H9 (cell line): Measurements from ENCODE around the gene RAB35. TPM values are rescaled to one million over a fixed set of nuclear protein-coding genes. Genes with fewer than 3 reads are reported as not detected.
A peak's percentile ranks its signal among the peaks of the same experiment; 100 is the strongest.

ENCODE experiments used
- DNase-seq: peaks from one replicate; pipeline ENCODE4 v3.0.0-alpha.2; 2017
- H2AFZ ChIP-seq: one replicate; pipeline ENCODE4 v1.6.1; 2013; ENCODE audit warnings: mild to moderate bottlenecking, low read length, control low read depth, moderate library complexity
- H2AK5ac ChIP-seq: 2 replicates; pipeline ENCODE4 v1.6.1; 2013; ENCODE audit warnings: low read length, control low read depth, mixed read lengths; ENCODE audit not compliant: insufficient read length
- H2BK120ac ChIP-seq: one replicate; pipeline ENCODE4 v1.6.1; 2013; ENCODE audit warnings: low read depth, mild to moderate bottlenecking, low read length, control low read depth, inconsistent platforms; ENCODE audit not compliant: poor library complexity, severe bottlenecking
- H2BK12ac ChIP-seq: 2 replicates; pipeline ENCODE4 v1.6.1; 2013; ENCODE audit warnings: low read length, control low read depth, mixed read lengths, low read depth; ENCODE audit not compliant: insufficient read length
- H2BK15ac ChIP-seq: 2 replicates; pipeline ENCODE4 v1.6.1; 2013; ENCODE audit warnings: low read depth, low read length, control low read depth
- H2BK20ac ChIP-seq: one replicate; pipeline ENCODE4 v1.6.1; 2013; ENCODE audit warnings: low read depth, mild to moderate bottlenecking, low read length, control low read depth, inconsistent platforms; ENCODE audit not compliant: poor library complexity, severe bottlenecking
- H2BK5ac ChIP-seq: 2 replicates; pipeline ENCODE4 v1.6.1; 2013; ENCODE audit warnings: low read length, control low read depth, mixed read lengths; ENCODE audit not compliant: insufficient read length
- H3K14ac ChIP-seq: 2 replicates; pipeline ENCODE4 v1.6.1; 2013; ENCODE audit warnings: low read length, control low read depth; ENCODE audit not compliant: insufficient read depth
- H3K18ac ChIP-seq: 2 replicates; pipeline ENCODE4 v1.6.1; 2013; ENCODE audit warnings: low read depth, mild to moderate bottlenecking, mixed read lengths, low read length, control low read depth; ENCODE audit not compliant: insufficient read length
- H3K23ac ChIP-seq: 2 replicates; pipeline ENCODE4 v1.6.1; 2013; ENCODE audit warnings: low read length, control low read depth, mixed read lengths, low read depth; ENCODE audit not compliant: insufficient read length
- H3K23me2 ChIP-seq: 2 replicates; pipeline ENCODE4 v1.6.1; 2013; ENCODE audit warnings: low read depth, mild to moderate bottlenecking, mixed read lengths, low read length, control low read depth; ENCODE audit not compliant: insufficient read length, poor library complexity, severe bottlenecking
- H3K27ac ChIP-seq: 2 replicates; pipeline ENCODE4 v1.5.1; 2013; ENCODE audit warnings: low read length, control low read depth, mixed read lengths, low read depth; ENCODE audit not compliant: insufficient read length
- H3K27me3 ChIP-seq: 2 replicates; pipeline ENCODE4 v1.6.1; 2013; ENCODE audit warnings: low read length, control low read depth, inconsistent platforms; ENCODE audit not compliant: insufficient read depth
- H3K4ac ChIP-seq: 2 replicates; pipeline ENCODE4 v1.6.1; 2013; ENCODE audit warnings: low read depth, mild to moderate bottlenecking, control low read depth, inconsistent platforms, low read length, moderate library complexity
- H3K4me1 ChIP-seq: 2 replicates; pipeline ENCODE4 v1.6.1; 2013; ENCODE audit warnings: low read length, control low read depth, inconsistent platforms; ENCODE audit not compliant: insufficient read depth
- H3K4me2 ChIP-seq: 2 replicates; pipeline ENCODE4 v1.6.1; 2013; ENCODE audit warnings: low read length, control low read depth, mixed read lengths; ENCODE audit not compliant: insufficient read length, insufficient read depth
- H3K56ac ChIP-seq: 2 replicates; pipeline ENCODE4 v1.6.1; 2013; ENCODE audit warnings: low read depth, mild to moderate bottlenecking, mixed read lengths, low read length, control low read depth; ENCODE audit not compliant: insufficient read length
- H3K79me1 ChIP-seq: 2 replicates; pipeline ENCODE4 v1.6.1; 2013; ENCODE audit warnings: low read depth, mild to moderate bottlenecking, moderate library complexity, low read length, control low read depth, inconsistent platforms; ENCODE audit not compliant: insufficient read depth, poor library complexity, severe bottlenecking
- H3K79me2 ChIP-seq: 2 replicates; pipeline ENCODE4 v1.6.1; 2013; ENCODE audit warnings: low read length, control low read depth, inconsistent platforms; ENCODE audit not compliant: insufficient read depth
- H3K9ac ChIP-seq: 2 replicates; pipeline ENCODE4 v1.6.1; 2013; ENCODE audit warnings: low read length, control low read depth, mixed read lengths; ENCODE audit not compliant: insufficient read length; ENCODE audit errors: extremely low read depth
- H3K9me3 ChIP-seq: one replicate; pipeline ENCODE4 v1.6.1; 2013; ENCODE audit warnings: low read depth, low read length, inconsistent platforms; ENCODE audit not compliant: control insufficient read depth
- H3T11ph ChIP-seq: one replicate; pipeline ENCODE4 v1.6.1; 2013; ENCODE audit warnings: mild to moderate bottlenecking, low read length, control low read depth, inconsistent platforms
- H4K20me1 ChIP-seq: one replicate; pipeline ENCODE4 v1.6.1; 2013; ENCODE audit not compliant: control insufficient read depth, insufficient read length, insufficient read depth
- H4K5ac ChIP-seq: 2 replicates; pipeline ENCODE4 v1.6.1; 2013; ENCODE audit warnings: low read depth, mild to moderate bottlenecking, mixed read lengths, low read length, control low read depth; ENCODE audit not compliant: insufficient read length
- H4K8ac ChIP-seq: replicated peaks from 2 replicates; pipeline ENCODE4 v1.6.1; 2013; ENCODE audit warnings: low read length, control low read depth, mixed read lengths, low read depth; ENCODE audit not compliant: insufficient read length
- H4K91ac ChIP-seq: 2 replicates; pipeline ENCODE4 v1.6.1; 2013; ENCODE audit warnings: low read depth, mild to moderate bottlenecking, moderate library complexity, mixed read lengths, low read length, control low read depth; ENCODE audit not compliant: insufficient read length
- H3K27ac Mint-ChIP-seq, 3 experiments: 2 replicates in 2 of 3; 3 replicates in 1 of 3; pipeline ENCODE4 v1.8.0; 2020 to 2021; ENCODE audit warnings: mixed read lengths in 3 of 3, mild to moderate bottlenecking in 1 of 3, moderate library complexity in 1 of 3
- H3K27me3 Mint-ChIP-seq: 2 replicates; pipeline ENCODE4 v1.8.0; 2021; ENCODE audit warnings: low read depth, mild to moderate bottlenecking, moderate library complexity, mixed read lengths
- H3K36me3 Mint-ChIP-seq, 3 experiments: 2 replicates in 2 of 3; 3 replicates in 1 of 3; pipeline ENCODE4 v1.8.0; 2020 to 2021; ENCODE audit warnings: low read depth in 3 of 3, mixed read lengths in 3 of 3; ENCODE audit not compliant: insufficient read depth in 1 of 3
- H3K4me1 Mint-ChIP-seq, 2 experiments: 2 replicates each; pipeline ENCODE4 v1.8.0; 2020; ENCODE audit warnings: mixed read lengths in 2 of 2
- H3K4me3 Mint-ChIP-seq, 2 experiments: 2 replicates in 1 of 2; 3 replicates in 1 of 2; pipeline ENCODE4 v1.8.0; 2020 to 2021; ENCODE audit warnings: mild to moderate bottlenecking in 2 of 2, mixed read lengths in 2 of 2, moderate library complexity in 1 of 2
- H3K9me3 Mint-ChIP-seq, 2 experiments: 2 replicates in 1 of 2; 3 replicates in 1 of 2; pipeline ENCODE4 v1.8.0; 2020; ENCODE audit warnings: mild to moderate bottlenecking in 2 of 2, mixed read lengths in 2 of 2, moderate library complexity in 1 of 2
- CTCF ChIP-seq: fragments of 200-600 bp; sonication (generic); conservative IDR thresholded peaks from 3 replicates; pipeline ENCODE4 v1.8.0; 2021; ENCODE audit warnings: antibody characterized with exemption, mild to moderate bottlenecking
- whole genome bisulfite sequencing: extraction: QIAGEN DNeasy Blood & Tissue Kit; methylation state at CpG from one replicate; pipeline ENCODE4 v1.1.7; 2013; ENCODE audit warnings: missing lambda C conversion rate, low lambda C conversion rate, mixed read lengths; ENCODE audit not compliant: insufficient read length; ENCODE audit errors: extremely low coverage; 5-methylcytosine and 5-hydroxymethylcytosine counted together
- total RNA-seq: library from RNA; stranded (reverse); gene quantifications from 2 replicates; pipeline ENCODE4 v1.2.1, GENCODE V29; 2021

Gene RAB35
- total RNA-seq, 1 experiment from 2014 or later: 60.0 TPM

DNA sequence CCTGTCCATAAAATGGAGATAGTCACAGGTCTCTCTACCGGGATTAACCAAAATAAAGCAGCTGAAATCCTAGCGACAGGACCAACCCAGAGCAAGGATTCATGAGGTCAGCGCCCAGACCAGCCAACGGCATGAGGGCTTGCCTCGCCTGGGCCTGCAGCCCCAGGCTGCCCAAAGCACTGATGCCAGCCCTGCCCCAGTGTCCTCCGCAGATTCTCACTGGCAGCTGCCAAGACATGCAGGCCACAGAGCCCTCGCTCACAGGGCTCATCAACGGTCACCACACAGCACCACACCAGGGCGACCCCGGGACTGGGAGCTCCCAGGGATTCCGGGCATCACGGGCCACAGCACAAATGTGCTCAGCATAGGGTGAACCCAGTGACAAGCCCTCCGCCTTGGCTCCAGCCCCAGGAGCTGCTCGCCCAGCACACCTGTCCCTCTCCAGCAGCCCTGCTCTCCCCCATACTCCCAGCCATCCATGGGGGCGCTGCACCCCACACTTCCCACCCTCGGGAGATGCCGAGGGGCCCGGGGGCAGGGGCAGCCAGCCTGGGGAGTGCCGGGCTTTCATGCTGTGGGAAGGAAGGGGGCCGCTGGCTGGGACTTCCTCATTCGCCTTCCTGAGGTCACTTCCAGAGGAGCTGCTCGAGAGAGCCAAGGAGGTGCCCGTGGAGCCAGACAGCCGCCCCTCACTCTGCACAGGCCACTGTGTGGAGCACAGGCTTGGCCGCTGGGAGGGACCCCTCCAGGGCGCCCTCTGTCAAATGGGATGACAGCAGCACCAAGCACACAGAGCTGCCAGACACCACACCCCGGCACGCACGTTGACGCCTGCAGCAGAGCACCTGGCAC is 14.1 kb downstream of the RAB35 start:
- H4K5ac ChIP-seq: no peak overlapping the region
- no peaks in the 10 kb centered on the region; the same call in 1 of the 2 replicates for H3K79me2 ChIP-seq
- Mint-ChIP-seq H3K4me1 (peaks cover 22 to 25% of the 10 kb centered on the region in 2 experiments), H3K27ac (peak overlapping the region in 2 of 3 experiments; percentile 27 to 34; a peak in 2 of 7 replicates), H3K36me3 (peaks cover 17 to 51% (median 45%) of the 10 kb centered on the region in 3 experiments; a peak in 6 of 7 replicates), H3K27me3 (no peaks in the 10 kb centered on the region), H3K4me3 (no peak overlapping the region), H3K9me3 (no peaks in the 10 kb centered on the region)
- H2BK12ac ChIP-seq: no peak overlapping the region
- H2BK120ac ChIP-seq: no peak overlapping the region
- H3K4me1 ChIP-seq: no peaks in the 10 kb centered on the region
- H3K79me1 ChIP-seq: no peaks in the 10 kb centered on the region
- H3K18ac ChIP-seq: no peak overlapping the region
- H3K14ac ChIP-seq: no peak overlapping the region
- H3K56ac ChIP-seq: no peak overlapping the region
- no peak overlapping the region for H3K4me2 ChIP-seq
- H3K23me2 ChIP-seq: no peaks in the 10 kb centered on the region
- H3K9ac ChIP-seq: no peak overlapping the region
- no peaks in the 10 kb centered on the region for H3K27me3 ChIP-seq
- no peak overlapping the region for H3K23ac ChIP-seq
- no peak overlapping the region for H2BK20ac ChIP-seq
- no peak overlapping the region for H3K27ac ChIP-seq
- DNase-seq: no peak
- no peak overlapping the region for H2AK5ac ChIP-seq
- H4K8ac ChIP-seq: no peak overlapping the region
- no peak overlapping the region for H2BK15ac ChIP-seq
- H4K20me1 ChIP-seq: no peaks in the 10 kb centered on the region
- H3T11ph ChIP-seq: no peak overlapping the region
- no peak overlapping the region for H3K4ac ChIP-seq
- no peak for TF ChIP-seq CTCF
- H4K91ac ChIP-seq: no peak overlapping the region
- no peak overlapping the region for H2BK5ac ChIP-seq
- H2AFZ ChIP-seq: no peak overlapping the region
- whole genome bisulfite sequencing: no CpG with 5 or more reads among the region's 30 CpGs
- H3K9me3 ChIP-seq: no peaks in the 10 kb centered on the region
